ENCODE data around the gene LIPJ.

Gene LIPJ

DNA sequence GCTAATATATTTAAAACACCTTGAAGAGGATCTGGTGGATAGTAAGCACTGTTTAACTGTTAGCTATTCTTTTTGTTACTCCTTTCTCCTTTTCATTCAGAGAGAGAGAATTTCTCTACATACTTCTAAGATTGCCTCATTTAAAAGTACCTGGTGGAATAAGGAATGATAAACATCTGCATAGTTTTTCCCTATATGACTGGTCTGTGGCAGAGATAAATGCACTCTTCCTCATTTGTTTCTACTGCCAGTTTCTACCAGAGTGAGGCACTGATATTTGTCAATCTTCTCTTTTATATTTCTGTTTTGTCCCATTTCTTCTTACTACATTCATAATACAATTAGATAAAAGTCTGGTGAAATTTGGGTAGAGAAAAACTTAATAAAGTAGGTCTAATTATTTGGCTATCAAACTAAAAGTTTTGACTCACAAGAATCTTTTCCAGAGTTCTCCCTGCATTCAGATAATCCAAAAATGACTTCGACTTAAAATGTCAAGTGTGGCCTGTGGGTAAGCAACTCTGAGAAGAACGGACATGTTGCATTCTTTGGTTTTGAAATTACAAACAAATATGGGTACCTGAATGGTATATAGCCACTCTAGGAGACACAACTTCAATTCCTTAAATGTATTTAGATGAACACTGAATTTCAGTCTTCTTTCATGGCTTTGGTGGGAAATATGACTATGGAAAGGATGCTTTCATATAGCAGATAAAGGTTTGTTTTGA lies 42.3 kb upstream of the LIPJ start:
- no peak overlapping the region for H2AFZ ChIP-seq (ENCODE audit: low read length)
- no peaks in the 10 kb centered on the region for H3K9me2 ChIP-seq (ENCODE audit: low read depth, low read length)
- H3K4me2 ChIP-seq (ENCODE audit: low read length), result no peak overlapping the region
- no peaks in the 10 kb centered on the region for H3K79me2 ChIP-seq (ENCODE audit: insufficient read depth, low read length)
- no peak overlapping the region for H3K27ac ChIP-seq (ENCODE audit: low read depth, low read length, poor library complexity, severe bottlenecking)
- no peak overlapping the region for H3K9ac ChIP-seq (ENCODE audit: low read length)
- H3K9me3 ChIP-seq (ENCODE audit: low read length), result no peaks in the 10 kb centered on the region
- H3K4me3 ChIP-seq (ENCODE audit: low read depth, low read length, poor library complexity, severe bottlenecking), result no peak overlapping the region
- no peaks in the 10 kb centered on the region for H4K20me1 ChIP-seq (ENCODE audit: insufficient read depth, low read length)
- no peaks in the 10 kb centered on the region for H3F3A ChIP-seq (ENCODE audit: insufficient read depth, low read length)
- H3K4me1 ChIP-seq (ENCODE audit: insufficient read depth, low read length, severe bottlenecking), result no peaks in the 10 kb centered on the region
- TF ChIP-seq EZH2 (IDR thresholded peaks at IDR 0.05; ENCODE audit: borderline replicate concordance, low read length), result no peak
- TF ChIP-seq, protein P1, sequence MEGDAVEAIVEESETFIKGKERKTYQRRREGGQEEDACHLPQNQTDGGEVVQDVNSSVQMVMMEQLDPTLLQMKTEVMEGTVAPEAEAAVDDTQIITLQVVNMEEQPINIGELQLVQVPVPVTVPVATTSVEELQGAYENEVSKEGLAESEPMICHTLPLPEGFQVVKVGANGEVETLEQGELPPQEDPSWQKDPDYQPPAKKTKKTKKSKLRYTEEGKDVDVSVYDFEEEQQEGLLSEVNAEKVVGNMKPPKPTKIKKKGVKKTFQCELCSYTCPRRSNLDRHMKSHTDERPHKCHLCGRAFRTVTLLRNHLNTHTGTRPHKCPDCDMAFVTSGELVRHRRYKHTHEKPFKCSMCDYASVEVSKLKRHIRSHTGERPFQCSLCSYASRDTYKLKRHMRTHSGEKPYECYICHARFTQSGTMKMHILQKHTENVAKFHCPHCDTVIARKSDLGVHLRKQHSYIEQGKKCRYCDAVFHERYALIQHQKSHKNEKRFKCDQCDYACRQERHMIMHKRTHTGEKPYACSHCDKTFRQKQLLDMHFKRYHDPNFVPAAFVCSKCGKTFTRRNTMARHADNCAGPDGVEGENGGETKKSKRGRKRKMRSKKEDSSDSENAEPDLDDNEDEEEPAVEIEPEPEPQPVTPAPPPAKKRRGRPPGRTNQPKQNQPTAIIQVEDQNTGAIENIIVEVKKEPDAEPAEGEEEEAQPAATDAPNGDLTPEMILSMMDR (IDR thresholded peaks at IDR 0.05; ENCODE audit: low read length), result no peak
- no peaks in the 10 kb centered on the region for H3K27me3 ChIP-seq (ENCODE audit: insufficient read depth, low read length)
- H3K36me3 ChIP-seq (ENCODE audit: insufficient read depth, low read length), result no peaks in the 10 kb centered on the region

DNA sequence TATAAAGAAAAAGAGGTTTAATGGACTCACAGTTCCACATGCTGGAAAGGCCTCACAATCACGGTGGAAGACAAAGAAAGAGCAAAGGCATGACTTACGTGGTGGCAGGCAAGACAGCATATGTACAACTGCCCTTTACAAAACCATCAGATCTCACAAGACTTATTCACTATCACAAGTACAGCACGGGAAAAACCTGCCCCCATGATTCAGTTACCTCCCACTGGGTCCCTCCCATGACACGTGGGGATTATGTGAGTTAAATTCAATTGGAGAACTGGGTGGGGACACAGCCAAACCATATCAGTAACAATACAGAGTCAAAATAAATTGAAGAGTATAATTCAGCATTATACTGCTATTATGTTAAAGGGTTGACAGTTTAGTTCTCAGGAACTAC lies 41.2 kb upstream of the LIPJ start:
- Histone ChIP-seq H3K27ac (ENCODE audit: low read depth, low read length, poor library complexity, severe bottlenecking) (no peak overlapping the region), H3K79me2 (ENCODE audit: insufficient read depth, low read length) (no peaks in the 10 kb centered on the region), H3K9ac (ENCODE audit: low read length) (no peak overlapping the region), H3K27me3 (ENCODE audit: insufficient read depth, low read length) (no peaks in the 10 kb centered on the region), H3K9me2 (ENCODE audit: low read depth, low read length) (no peaks in the 10 kb centered on the region), H3K36me3 (ENCODE audit: insufficient read depth, low read length) (no peaks in the 10 kb centered on the region), H3K4me3 (ENCODE audit: low read depth, low read length, poor library complexity, severe bottlenecking) (no peak overlapping the region), H3F3A (ENCODE audit: insufficient read depth, low read length) (no peaks in the 10 kb centered on the region), H2AFZ (ENCODE audit: low read length) (no peak overlapping the region), H4K20me1 (ENCODE audit: insufficient read depth, low read length) (no peaks in the 10 kb centered on the region), H3K4me1 (ENCODE audit: insufficient read depth, low read length, severe bottlenecking) (no peaks in the 10 kb centered on the region), H3K4me2 (ENCODE audit: low read length) (no peak overlapping the region), H3K9me3 (ENCODE audit: low read length) (no peaks in the 10 kb centered on the region)
- no peak for TF ChIP-seq EZH2 (IDR thresholded peaks at IDR 0.05; ENCODE audit: borderline replicate concordance, low read length)
- TF ChIP-seq, protein P1 (IDR thresholded peaks at IDR 0.05; ENCODE audit: low read length), result no peak

DNA sequence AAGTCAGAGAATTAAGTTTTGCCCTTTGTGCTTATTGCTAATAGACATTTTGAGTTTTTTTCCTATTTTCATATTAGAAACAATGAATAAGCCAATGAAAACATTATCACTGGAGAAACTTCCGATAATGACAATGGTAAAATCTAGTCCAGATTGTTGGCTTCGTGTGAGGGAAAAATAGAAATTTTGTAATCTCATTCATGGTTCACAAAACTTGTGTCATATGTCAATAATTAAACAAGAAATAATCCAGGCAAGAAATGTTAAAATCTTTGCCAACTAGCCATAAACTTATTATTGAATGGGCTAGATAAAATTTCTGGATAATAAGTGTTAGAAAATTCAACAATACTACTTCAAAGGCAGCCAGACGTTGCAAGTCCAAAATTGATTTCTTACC lies 40.1 kb upstream of the LIPJ start:
- no peak for TF ChIP-seq EZH2 (IDR thresholded peaks at IDR 0.05; ENCODE audit: borderline replicate concordance, low read length)
- TF ChIP-seq, protein P1 (IDR thresholded peaks at IDR 0.05; ENCODE audit: low read length), result no peak
- no peaks in the 10 kb centered on the region for H3F3A ChIP-seq (ENCODE audit: insufficient read depth, low read length)

More for the DNA sequence above, 40.1 kb upstream of the LIPJ start:
- Histone ChIP-seq H3K4me2 (ENCODE audit: low read length) (no peak overlapping the region), H3K27ac (ENCODE audit: low read depth, low read length, poor library complexity, severe bottlenecking) (no peak overlapping the region), H3K36me3 (ENCODE audit: insufficient read depth, low read length) (no peaks in the 10 kb centered on the region), H3K9me3 (ENCODE audit: low read length) (no peaks in the 10 kb centered on the region), H3K9ac (ENCODE audit: low read length) (no peak overlapping the region), H3K9me2 (ENCODE audit: low read depth, low read length) (no peaks in the 10 kb centered on the region), H3K4me1 (ENCODE audit: insufficient read depth, low read length, severe bottlenecking) (no peaks in the 10 kb centered on the region), H2AFZ (ENCODE audit: low read length) (no peak overlapping the region), H3K27me3 (ENCODE audit: insufficient read depth, low read length) (no peaks in the 10 kb centered on the region), H3K4me3 (ENCODE audit: low read depth, low read length, poor library complexity, severe bottlenecking) (no peak overlapping the region), H3K79me2 (ENCODE audit: insufficient read depth, low read length) (no peaks in the 10 kb centered on the region), H4K20me1 (ENCODE audit: insufficient read depth, low read length) (no peaks in the 10 kb centered on the region)
